NCI-H510A treated with DMSO at 0.1 percent for 48 hours (cell line): ENCODE measurements around the gene BEST3.
A peak's percentile ranks its signal among the peaks of the same experiment; 100 is the strongest.

Source experiments
- DNase-seq: peaks from one replicate; lab custom pipeline; 2025; lab: John Stamatoyannopoulos, UW

BEST3 gene

GRCh38 chr12:69698769-69699540 lies at the start of gene BEST3:
TSS of gene BEST3 (minus strand) at chr12:69699303. CDS start at chr12:69697798, 1,505 bp downstream.
- DNase-seq = peak; percentile 94

GRCh38 chr12:69744109-69744508 lies 45.0 kb upstream of the BEST3 start:
- no peak for DNase-seq

GRCh38 chr12:69739287-69740191 lies 40.4 kb upstream of the BEST3 start:
- DNase-seq = peak; percentile 71

- DNase-seq = peak; percentile 93
Measured at GRCh38 chr12:69738351-69739286, 39.5 kb upstream of the BEST3 start, which contains the start of gene RAB3IP. TSS of gene RAB3IP (plus strand) at chr12:69738860. CDS start at chr12:69755409, 16,549 bp downstream.

GRCh38 chr12:69733638-69734037 lies 34.5 kb upstream of the BEST3 start:
- no peak for DNase-seq

GRCh38 chr12:69732088-69732487 lies 33.0 kb upstream of the BEST3 start:
- DNase-seq = no peak

GRCh38 chr12:69726922-69727321 lies 27.8 kb upstream of the BEST3 start:
- DNase-seq = no peak

GRCh38 chr12:69720750-69721149 lies 21.6 kb upstream of the BEST3 start:
- no peak for DNase-seq

GRCh38 chr12:69719336-69720316 lies 20.5 kb upstream of the BEST3 start:
- DNase-seq = peak; percentile 57

- DNase-seq = no peak
Measured at GRCh38 chr12:69714542-69714941, 15.4 kb upstream of the BEST3 start.

GRCh38 chr12:69712826-69713225 lies 13.7 kb upstream of the BEST3 start:
- DNase-seq = no peak

- DNase-seq = no peak
Measured at GRCh38 chr12:69708649-69709048, 9.5 kb upstream of the BEST3 start.

- DNase-seq = no peak
Measured at GRCh38 chr12:69704357-69704756, 5.3 kb upstream of the BEST3 start.

GRCh38 chr12:69703146-69703642 lies 4.1 kb upstream of the BEST3 start:
- DNase-seq = peak; percentile 16

GRCh38 chr12:69701826-69702225 lies 2.7 kb upstream of the BEST3 start:
- DNase-seq = no peak

GRCh38 chr12:69698054-69698453 lies 1.0 kb downstream of the BEST3 start:
- DNase-seq = peak; percentile 60

GRCh38 chr12:69694123-69694522 lies 5.0 kb downstream of the BEST3 start:
- DNase-seq = no peak

- no peak for DNase-seq
Measured at GRCh38 chr12:69689638-69690037, 9.5 kb downstream of the BEST3 start.

GRCh38 chr12:69688471-69689427 lies 10.4 kb downstream of the BEST3 start:
- DNase-seq = no peak
